ENCODE data around the gene MAP4K3.
"Not testable (repeated sequence)": the region's sequence is repeated elsewhere in the genome, so short reads cannot be mapped to it uniquely, and the experiment has no call there.

The MAP4K3 gene

DNA sequence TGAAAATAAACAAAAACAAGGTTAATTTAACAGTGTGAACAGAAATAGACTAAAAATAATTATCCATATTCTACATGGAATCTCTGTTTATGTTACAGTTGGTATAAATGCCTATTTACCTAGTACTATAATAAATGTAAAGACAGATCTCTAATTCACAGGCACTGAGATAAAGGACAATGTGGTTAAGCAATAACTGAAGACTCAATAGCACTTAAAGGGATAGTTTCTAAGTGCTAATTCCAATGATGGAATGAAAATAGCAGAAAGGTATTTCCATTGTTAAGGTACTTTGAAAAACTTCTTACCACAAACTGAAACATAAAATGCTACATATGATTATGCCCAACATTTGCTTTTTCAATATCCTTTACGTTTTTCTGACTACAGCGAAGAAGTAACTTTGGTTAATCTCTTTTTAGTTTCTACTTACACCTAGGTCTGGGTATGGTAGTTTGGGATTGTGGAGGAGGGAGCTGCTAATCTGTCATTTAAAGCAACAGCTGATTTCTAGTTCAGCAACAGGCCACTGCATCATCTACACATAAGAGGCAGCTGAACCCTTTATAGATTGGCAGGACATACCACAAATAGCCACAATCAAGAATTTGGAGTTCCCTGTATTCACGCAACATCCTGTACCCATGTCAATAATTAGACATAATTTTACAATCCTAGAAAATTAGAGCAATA, 27.2 kb downstream of the MAP4K3 start:
- DNase-seq (ENCODE audit: low read depth in 3 of 3, low spot score in 1 of 3): no peak

DNA sequence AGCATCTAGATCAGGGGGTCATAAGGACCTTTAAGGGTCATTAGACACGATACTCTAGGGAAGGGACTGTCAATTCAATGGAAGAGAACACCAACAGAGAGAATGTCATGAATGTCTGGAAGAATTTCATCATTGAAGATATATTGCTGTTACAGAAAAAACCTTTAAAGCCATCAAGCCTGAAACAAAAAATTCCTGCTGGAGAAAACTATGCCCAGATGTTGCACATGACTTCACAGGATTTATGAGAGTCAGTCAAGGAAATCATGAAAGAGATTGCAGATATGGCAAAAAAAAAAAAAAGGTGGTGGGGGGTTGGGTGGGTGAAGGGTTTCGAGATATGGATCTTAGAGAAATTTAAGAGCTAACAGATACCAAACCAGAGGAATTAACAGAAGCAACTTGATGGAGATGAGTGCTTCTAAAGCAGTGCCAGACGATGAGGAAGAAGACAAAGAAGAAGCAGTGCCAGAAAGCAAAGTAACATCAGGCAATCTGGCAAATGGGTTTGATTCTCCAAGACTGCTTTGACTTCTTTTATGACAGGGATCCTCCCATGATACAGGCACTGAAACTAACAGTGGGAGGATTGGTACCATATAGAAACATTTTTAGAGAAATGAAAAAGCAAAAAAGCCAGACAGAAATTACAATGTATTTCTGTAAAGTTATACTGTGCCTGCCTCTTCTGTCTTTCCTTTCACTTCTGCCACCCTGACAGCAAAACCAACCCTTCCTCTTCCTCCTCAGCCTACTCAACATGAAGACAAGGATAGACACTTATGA, 28.5 kb downstream of the MAP4K3 start:
- DNase-seq (ENCODE audit: low read depth in 3 of 3, low spot score in 1 of 3): no peak

DNA sequence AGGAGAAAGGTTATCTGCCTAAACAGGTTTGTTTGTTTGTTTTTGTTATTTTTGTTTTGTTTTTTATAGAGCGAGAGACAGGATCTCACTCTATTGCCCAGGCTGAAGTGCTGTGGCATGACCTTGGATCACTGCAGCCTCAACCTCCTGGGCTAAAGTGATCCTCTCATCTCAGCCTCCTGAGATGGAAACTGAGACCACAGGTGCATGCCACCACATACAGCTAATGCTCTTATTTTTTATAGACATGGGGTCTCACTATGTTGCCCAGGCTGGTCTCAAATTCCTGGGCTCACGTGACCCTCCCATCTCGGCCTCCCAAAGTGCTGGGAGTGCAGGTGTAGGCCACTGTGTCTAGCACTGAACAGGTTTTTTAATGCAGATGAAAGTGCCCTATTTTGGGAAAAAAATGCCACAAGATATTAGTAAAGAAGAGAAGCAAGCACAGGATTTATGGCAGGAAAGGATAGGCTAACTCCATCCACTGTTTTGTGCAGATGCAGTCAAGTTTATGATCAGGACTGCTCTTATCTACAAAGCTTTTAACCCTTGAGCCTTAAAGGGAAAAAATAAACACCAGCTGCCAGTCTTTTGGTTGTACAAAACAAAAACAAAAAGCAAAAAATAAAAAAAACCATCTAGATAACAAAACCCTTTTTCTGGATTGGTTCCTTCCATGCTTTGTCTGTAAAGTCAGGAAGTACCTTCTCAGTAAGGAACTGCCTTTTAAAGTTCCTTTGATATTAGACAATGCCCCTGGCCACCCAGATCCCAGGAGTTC, 29.4 kb downstream of the MAP4K3 start:
- DNase-seq (ENCODE audit: low read depth in 3 of 3, low spot score in 1 of 3): no peak

DNA sequence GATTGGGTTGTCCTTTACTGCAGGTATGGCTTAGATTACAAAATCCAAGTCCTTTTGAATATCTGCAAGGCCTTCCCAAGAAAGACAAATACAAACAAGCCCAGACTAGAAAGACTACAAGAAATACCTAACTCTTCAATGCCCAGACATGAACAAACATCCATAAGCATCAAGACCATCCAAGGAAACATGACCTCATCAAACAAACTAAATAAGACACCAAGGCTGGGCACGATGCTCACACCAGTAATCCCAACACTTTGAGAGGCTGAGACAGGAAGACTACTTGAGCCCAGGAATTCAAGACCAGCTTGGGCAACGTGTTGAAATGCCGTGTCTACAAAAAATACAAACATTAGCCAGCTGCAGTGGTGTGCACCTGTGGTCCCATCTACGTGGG, 31.7 kb downstream of the MAP4K3 start:
- DNase-seq (ENCODE audit: low read depth in 3 of 3, low spot score in 1 of 3): no peak

DNA sequence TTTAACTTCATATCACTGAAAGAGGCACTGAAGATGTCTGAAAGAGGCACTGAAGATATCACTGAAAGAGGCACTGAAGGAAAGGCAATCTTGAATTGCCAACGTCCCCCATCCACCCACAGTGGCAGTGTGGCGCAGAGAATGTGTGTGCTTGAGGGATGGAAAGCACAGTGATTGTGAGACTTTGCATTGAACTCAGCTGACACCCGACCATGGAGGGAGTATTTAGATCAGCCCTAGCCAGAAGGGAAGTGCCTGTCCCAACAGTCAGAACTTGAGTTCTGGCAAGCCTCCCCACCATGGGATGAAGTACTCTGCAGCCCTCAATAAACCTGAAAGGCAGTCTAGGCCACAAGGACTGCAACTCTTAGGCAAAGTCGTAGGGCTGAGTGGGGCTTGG, 33.8 kb downstream of the MAP4K3 start:
- no peak for DNase-seq (ENCODE audit: low read depth in 3 of 3, low spot score in 1 of 3)

DNA sequence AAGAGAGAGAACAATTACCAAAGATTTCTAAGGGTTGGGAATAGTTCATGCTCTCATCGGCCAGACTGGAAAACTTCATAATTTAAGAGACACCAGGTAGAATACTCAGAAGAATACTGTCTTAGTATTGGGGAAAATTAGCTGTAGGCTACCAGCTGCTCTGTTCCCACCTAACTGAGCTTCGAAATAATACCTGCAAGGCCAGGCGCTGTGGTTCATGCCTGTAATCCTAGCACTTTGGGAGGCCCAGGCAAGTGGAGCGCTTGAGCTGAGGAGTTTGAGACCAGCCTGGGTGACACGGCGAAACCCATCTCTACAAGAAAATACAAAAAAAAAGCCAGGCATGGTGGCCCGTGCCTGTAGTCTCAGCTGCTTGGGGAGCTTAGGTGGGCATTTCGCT, 35.8 kb downstream of the MAP4K3 start:
- no peak for DNase-seq (ENCODE audit: low read depth in 3 of 3, low spot score in 1 of 3)

DNA sequence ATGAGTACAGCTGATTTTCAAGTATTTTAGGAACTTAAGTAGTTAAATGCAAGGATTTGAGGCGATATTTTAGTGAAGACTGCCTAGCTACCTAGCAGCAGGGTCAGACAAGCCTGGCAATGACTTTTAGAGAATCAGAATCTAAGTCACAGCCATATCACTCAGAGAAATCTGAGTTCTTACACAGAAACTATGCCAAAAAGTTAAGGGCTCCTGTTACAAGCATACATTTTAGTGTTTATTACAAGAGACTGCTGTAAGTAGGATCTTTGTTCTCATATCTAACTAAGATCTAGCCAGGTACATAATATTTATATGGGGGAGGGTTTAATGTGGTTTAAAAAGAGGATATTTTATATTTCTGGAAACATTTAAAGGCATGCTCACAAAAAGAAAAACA, 37.5 kb downstream of the MAP4K3 start:
- DNase-seq (ENCODE audit: low read depth in 3 of 3, low spot score in 1 of 3): no peak

DNA sequence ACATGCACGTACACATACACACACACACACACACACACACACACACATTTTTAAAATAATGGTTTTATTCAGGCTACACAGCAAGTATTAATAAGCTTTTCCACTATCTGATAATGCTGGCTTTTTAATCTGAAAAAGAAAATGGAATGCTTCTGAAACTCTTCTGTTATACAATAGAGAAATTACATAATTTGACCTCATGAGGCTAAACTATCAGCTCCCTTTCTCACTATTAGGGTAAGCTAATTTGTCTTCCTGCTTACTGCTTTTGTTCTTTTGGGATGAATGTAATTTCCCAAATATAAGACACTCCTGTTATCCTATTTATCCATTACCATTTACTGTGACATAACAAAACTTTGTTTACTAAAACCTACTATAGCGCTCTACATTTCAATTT, 41.8 kb downstream of the MAP4K3 start:
- DNase-seq (ENCODE audit: low read depth in 3 of 3, low spot score in 1 of 3): no peak

DNA sequence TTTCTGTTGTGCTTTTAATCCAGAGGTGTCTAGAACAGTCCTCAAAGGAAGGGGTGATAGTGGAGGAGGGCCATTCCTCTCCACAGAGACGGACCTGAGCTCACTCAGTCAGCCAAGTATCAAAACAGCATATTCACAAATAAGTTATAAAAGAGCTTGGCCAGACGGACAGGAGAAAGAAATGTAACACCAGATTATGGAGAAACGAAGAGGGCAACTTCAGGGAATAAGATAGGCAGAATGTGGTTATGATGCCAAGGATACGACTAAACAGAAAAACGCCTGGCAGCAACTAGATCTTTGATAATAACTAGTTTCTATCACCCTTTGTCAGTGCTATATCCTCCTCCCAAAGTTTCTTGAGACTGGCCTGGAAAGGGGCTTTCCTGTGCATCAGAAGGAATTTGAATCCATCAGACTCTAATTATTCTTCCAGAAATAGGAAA, 42.5 kb downstream of the MAP4K3 start:
- no peak for DNase-seq (ENCODE audit: low read depth in 3 of 3, low spot score in 1 of 3)

DNA sequence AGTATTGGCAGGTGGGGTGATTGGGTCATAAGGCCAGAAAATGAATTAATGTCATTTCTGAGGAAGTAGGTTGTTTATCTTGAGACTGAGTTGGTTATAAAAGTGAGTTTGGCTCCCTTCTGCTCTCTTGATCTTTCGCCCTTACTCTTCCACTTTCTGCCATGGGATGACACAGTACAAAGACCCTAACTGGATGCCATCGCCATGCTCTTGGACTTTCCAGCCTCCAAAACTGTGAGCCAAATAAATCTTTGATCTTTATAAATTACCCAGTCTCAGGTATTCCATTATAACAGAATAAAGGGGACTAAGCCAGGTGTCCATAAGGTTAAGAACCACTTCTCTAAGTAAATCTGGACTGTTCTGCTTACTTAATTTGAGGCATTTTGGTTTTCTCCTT, 44.4 kb downstream of the MAP4K3 start:
- DNase-seq (ENCODE audit: low read depth in 3 of 3, low spot score in 1 of 3): no peak

DNA sequence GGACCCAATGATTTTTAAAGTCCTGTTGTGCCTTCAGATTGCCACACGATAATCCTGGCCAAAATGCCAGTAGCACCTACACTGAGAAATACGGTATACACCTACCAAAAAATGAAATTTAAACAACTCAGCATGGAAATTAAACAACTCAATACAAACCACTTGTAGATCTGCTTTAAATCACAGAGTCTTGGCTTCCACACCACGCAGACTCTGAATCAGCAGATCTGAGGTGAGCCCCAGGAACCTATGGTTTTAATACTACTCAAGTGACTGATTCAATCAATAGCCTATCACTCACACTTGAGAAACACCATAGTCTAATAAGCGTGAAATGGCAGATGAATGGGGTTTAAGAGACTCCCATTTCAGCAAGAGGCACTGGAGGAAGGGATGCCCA, 46.9 kb downstream of the MAP4K3 start:
- no peak for DNase-seq (ENCODE audit: low read depth in 3 of 3, low spot score in 1 of 3)

DNA sequence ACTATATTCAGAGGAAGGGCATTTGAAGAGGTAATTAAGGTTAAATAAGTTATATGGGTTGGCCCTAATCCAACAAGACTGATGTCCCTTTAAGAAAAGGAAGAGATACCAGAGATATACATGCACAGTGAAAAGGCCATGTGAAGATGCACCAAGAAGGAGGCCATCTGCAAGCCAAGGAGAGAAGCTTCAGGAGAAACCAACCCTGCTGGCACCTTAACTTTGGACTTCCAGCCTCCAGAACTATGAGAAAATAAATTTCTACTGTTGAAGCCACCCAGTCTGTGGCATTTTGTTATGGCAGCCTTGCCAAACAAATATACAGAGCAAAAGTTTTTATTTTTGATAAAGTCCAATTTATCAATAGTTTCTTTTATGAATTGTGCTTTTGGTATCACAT, 51.0 kb downstream of the MAP4K3 start:
- DNase-seq (ENCODE audit: low read depth in 3 of 3, low spot score in 1 of 3): no peak

DNA sequence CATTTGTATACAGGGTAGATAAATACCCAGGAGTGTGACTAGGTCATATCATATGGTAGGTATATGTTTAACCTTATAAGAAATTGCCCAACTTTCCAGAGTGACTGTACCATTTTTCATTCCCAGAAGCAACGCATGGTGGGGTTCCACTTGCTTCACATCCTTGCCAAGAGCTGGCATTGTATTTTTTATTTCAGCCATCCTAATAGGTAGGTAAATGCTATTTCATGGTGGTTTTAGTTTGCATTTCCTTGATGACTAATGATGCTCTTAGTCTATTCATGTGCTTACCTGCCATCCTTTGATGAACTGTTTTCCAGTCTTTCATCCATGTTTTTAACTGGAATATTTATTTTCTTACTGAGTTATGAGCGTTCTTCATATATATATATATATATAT, 51.9 kb downstream of the MAP4K3 start:
- no peak for DNase-seq (ENCODE audit: low read depth in 3 of 3, low spot score in 1 of 3)

DNA sequence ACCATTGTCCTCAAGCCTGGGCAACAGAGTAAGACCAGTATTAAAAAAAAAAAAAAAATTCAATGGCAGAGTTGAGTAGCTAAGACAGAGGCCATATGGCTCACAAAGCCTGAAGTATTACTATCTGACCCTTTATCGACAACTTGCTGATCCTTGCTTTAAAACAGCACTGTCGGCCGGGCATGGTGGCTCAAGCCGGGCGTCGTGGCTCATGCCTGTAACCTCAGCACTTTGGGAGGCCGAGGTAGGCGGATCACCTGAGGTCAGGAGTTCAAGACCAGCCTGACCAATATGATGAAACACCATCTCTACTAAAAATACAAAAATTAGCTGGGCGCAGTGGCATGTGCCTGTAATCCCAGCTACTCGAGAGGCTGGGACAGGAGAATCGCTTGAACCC, 53.0 kb downstream of the MAP4K3 start:
- not testable (repeated sequence) for DNase-seq (ENCODE audit: low read depth in 3 of 3, low spot score in 1 of 3)

DNA sequence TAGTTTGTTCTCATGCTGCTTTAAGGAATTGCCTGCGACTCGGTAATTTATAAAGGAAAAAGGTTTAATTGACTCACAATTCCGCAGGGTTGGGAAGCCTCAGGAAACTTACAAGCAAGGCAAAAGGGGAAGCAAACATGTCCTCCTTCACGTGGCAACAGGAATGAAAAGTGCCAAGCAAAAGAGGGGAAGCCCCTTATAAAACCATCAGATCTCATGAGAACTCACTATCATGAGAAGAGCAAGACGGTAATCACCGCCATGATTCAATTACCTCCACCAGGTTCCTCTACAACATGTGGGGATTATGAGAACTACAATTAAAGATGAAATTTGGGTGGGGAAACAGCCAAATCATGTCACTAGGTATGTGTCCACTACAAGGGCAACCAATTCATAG, 53.9 kb downstream of the MAP4K3 start:
- DNase-seq (ENCODE audit: low read depth in 3 of 3, low spot score in 1 of 3): no peak

DNA sequence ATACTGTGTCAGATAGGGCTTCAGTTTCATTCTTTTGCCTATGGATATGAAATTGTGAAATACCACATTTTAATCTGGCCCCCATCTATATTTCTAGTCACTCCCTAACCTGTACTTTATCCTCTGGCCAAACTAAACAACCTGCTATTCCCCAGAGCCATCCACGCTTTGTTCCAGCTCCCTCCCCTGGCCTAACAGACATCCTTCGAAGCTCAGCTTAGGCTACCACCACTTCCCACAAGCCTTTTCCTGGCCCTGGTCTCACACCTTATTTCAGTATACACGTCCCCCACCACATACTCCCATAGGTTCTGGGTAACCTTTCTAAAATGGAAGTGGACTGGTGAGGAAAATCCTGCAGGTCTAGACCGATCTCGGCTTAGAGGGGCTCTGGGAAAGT, 55.4 kb downstream of the MAP4K3 start:
- DNase-seq (ENCODE audit: low read depth in 3 of 3, low spot score in 1 of 3): no peak

DNA sequence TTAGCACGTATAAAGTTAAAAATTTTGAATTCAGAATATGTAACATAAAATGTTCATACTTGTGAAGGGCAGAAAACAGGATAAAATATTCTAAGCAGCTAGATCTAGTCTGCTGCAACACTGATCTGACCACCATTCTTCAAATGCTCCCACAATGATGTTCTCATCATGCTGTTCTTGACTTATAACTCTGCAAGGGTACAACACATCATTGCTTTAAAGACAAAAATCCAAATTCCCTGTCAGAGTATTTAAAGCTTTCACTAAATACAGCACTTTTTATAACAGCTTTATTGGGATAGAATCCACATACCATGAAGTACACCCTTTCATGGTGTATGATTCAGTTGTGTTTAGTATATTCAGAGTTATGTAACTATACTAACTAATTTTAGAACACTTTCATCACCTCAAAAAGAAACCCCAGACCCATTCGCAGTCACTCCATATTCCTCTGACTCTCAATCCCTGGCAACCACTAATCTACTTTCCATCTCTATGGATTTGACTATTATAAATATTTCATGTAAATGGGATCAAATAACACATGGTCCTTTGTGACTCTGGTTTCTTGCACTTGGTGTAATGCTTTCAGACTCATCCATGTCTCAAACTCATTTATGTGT, 56.4 kb downstream of the MAP4K3 start:
- DNase-seq (ENCODE audit: low read depth in 3 of 3, low spot score in 1 of 3): no peak

DNA sequence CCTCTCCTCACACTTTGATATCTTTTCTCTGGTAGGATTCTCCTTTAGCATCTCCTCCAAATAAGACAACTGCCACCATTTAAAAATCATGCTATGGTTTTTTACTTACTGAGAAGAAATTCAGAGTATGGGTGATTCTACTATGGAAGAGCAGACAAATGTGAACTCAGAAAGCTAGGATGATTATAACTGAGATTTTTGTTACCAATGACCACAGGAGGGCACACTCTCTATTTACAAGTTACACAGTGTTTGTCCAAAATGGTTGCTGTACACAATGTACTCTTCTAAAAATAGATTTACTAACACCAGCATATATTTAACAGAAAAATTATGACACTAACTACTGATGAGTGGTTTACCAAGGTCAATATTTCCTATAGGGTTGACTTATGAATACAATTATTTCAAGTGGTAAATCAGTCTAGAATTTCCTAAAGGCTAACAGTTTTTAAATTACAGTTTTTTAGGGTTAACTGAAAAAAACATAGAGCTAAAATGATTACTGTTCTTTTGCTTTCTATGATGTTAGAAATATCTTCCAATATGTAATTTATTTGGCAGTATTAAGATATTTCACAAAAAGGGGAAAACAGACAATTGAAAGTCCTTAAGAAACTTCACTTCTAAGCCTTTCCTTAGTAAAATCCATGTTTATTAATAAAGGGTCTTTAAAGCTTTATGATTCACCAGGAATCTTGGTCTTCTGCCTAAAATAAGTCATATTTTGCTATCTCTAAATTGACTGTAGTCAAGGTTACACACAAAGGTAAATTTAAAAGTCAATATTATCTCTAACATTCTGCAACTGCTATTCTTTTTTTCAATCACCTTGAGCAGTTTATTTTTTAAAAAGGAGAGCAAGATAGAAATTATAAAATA, 57.2 kb downstream of the MAP4K3 start:
- no peak for DNase-seq (ENCODE audit: low read depth in 3 of 3, low spot score in 1 of 3)

DNA sequence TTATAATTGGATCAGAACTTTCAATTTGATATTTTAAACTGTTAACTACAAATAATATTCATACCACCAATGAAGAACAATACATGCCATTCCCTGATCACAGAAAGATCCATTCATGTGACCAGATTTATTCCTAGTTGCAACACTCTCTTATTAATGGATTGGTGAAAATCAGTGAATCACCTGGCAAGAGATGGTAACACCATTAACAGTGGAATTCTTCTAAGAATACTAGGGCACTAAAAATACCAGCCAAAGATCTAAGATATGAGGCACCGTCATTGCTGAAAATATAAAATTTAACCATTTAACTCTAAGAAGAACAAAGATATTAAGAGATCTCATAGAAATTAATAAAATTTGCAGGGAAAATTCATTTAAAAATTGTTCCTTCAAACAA, 58.1 kb downstream of the MAP4K3 start:
- no peak for DNase-seq (ENCODE audit: low read depth in 3 of 3, low spot score in 1 of 3)

DNA sequence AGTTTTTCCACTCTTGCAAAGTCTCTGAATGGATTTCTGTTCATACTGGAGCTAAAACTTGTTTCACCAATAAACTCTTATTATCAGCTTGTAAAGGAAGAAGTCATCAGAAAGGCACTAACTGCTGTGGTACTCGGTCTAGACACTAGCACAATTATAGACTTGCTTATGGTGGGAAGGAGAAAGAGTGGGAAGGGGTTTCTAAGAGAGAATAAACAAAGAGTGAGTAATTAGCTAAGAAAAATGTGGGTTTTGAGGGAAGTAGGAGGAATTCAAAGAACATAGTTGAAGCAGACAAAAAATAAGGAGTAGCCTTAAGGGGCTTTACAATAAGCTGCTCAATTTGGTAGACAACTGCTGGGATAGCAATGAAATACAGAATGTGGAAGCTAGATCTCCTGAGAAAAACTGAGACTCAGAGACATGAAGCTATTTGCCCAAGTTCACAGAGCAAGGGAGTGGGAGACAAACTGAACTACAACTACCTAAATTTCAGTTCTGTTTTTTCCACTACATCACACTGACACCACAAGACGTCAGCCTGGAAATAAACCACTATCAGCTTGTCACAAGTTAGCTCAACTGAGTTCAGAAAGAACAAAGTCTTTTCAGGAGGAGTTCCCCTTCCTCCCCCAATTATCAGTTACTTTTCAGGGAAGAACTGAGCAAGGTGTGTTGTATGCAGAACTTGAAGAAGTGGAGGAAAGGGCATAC, 59.7 kb downstream of the MAP4K3 start:
- no peak for DNase-seq (ENCODE audit: low read depth in 3 of 3, low spot score in 1 of 3)
